Esophagus muscularis mucosa (tissue), 4 donors: Measurements from ENCODE around the gene GMEB1. TPM values are rescaled to one million over a fixed set of nuclear protein-coding genes. Genes with fewer than 3 reads are reported as not detected.
"Not testable (repeated sequence)": the region's sequence is repeated elsewhere in the genome, so short reads cannot be mapped to it uniquely, and the experiment has no call there.

Source experiments
- DNase-seq: peaks from one replicate; pipeline ENCODE4 v3.0.0-alpha.2; 2017; ENCODE audit errors: extremely low spot score
- H3K27ac ChIP-seq, 4 donors: fragments of 200-600 bp; sonication (generic); replicated peaks in 1 of 4; 1 replicate in 3 of 4; 2 replicates in 1 of 4; pipeline ENCODE4 v1.5.1; 2016 to 2019; ENCODE audit warnings: mild to moderate bottlenecking in 1 of 4
- H3K27me3 ChIP-seq, 4 donors: fragments of 200-600 bp; sonication (generic); one replicate each; pipeline versions ENCODE4 v1.5.1 to v1.6.0; 2016 to 2019
- H3K36me3 ChIP-seq, 4 donors: fragments of 200-600 bp; sonication (generic); one replicate each; pipeline ENCODE4 v1.5.1; 2016 to 2019
- H3K4me1 ChIP-seq, 4 donors: fragments of 200-600 bp; sonication (generic); one replicate each; pipeline ENCODE4 v1.5.1; 2016 to 2019
- H3K4me3 ChIP-seq, 4 donors: fragments of 200-600 bp; sonication (generic); 1 replicate in 2 of 4; 2 replicates in 2 of 4; pipeline ENCODE4 v1.5.1; 2016 to 2019; ENCODE audit warnings: mild to moderate bottlenecking in 4 of 4, moderate library complexity in 1 of 4
- H3K9me3 ChIP-seq, 4 donors: fragments of 200-600 bp; sonication (generic); 1 replicate in 3 of 4; 2 replicates in 1 of 4; pipeline ENCODE4 v1.5.1; 2016 to 2019
- EP300 ChIP-seq: sonication (generic); formaldehyde crosslinking; IDR thresholded peaks from one replicate; pipeline ENCODE4 v1.6.1; 2017; ENCODE audit warnings: antibody characterized with exemption
- POLR2A ChIP-seq: fragments of 450-650 bp; IDR thresholded peaks from one replicate; pipeline ENCODE4 v1.6.1; 2017; ENCODE audit warnings: antibody characterized with exemption, moderate library complexity, mild to moderate bottlenecking, low read depth
- POLR2AphosphoS5 ChIP-seq, 2 donors: sonication (generic); formaldehyde crosslinking; IDR thresholded peaks; one replicate each; pipeline ENCODE4 v1.6.1; 2017; ENCODE audit warnings: antibody characterized with exemption in 2 of 2
- WGBS: methylation state at CpG from one replicate; pipeline ENCODE4 v1.1.5; 2018; 5-methylcytosine and 5-hydroxymethylcytosine counted together
- intact Hi-C: fragments of 100-400 bp; cut with DNase I; formaldehyde crosslinking; loops from one replicate; pipeline ENCODE4 v1.15.1; 2023
- total RNA-seq, 4 donors: library from RNA; depleted of rRNA; stranded (reverse); fragments of >200 nt; gene quantifications; one replicate each; pipeline versions ENCODE4 v1.1.0 to v1.2.1, GENCODE V29; 2016
- TF ChIP-seq, protein P1 (sequence below), 3 experiments: fragments of 200-600 bp in 2 of 3; fragments of 450-650 bp in 1 of 3; sonication (generic) in 2 of 3; IDR thresholded peaks; one replicate each; pipeline ENCODE4 v1.5.1; 2017 to 2019; ENCODE audit warnings: antibody characterized with exemption in 3 of 3, mild to moderate bottlenecking in 2 of 3, moderate library complexity in 1 of 3

Gene GMEB1
- total RNA-seq, 4 donors from 2014 or later = 7.1 to 11.0 (median 9.8) TPM

DNA sequence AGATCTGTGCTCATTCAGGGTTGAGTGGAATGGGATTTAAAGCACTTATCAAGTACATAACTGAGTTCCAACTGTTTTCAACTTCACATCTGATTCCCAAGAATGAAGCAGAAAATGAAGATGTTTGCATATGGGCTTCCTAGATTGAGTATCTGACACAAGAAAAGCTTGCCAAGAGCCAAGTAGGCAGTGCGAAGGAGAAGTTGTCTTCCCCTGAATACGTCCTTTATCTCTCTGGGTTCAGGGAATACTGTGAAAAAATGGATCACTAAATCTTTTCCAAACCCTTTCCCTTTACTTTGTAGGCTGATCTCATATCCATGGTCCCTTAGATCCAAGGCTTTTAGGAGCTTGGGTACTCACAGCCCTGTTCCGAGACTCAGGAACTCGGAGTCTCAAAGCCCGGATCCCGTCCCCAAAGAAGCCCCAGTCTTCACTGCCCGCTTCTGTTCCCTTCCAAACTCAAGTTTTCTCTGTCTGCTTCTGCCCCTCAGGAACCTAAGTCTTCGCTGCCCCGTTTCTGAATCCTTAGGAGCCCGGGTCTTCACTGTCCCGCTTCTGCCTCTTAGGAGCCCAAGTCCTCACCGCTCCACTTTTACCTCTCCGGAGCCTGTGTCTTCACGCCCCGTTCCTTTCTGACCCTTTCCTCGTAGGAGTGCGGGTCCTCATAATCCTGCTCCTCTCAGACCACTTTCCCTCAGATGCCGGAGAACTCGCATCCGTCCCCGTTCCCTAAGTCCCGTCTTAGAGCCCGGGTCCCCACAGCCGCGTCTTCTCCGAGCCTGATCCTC is 26.3 kb upstream of the GMEB1 start:
- no peaks in the 10 kb centered on the region for H3K36me3 ChIP-seq
- H3K9me3 ChIP-seq = no peaks in the 10 kb centered on the region
- H3K4me1 ChIP-seq = peaks cover 23 to 53% (median 35%) of the 10 kb centered on the region in 4 donors
- H3K4me3 ChIP-seq = peak overlapping the region; percentile 77 to 89 (median 82)
- TF ChIP-seq, protein P1, sequence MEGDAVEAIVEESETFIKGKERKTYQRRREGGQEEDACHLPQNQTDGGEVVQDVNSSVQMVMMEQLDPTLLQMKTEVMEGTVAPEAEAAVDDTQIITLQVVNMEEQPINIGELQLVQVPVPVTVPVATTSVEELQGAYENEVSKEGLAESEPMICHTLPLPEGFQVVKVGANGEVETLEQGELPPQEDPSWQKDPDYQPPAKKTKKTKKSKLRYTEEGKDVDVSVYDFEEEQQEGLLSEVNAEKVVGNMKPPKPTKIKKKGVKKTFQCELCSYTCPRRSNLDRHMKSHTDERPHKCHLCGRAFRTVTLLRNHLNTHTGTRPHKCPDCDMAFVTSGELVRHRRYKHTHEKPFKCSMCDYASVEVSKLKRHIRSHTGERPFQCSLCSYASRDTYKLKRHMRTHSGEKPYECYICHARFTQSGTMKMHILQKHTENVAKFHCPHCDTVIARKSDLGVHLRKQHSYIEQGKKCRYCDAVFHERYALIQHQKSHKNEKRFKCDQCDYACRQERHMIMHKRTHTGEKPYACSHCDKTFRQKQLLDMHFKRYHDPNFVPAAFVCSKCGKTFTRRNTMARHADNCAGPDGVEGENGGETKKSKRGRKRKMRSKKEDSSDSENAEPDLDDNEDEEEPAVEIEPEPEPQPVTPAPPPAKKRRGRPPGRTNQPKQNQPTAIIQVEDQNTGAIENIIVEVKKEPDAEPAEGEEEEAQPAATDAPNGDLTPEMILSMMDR (IDR thresholded peaks at IDR 0.05) = no peak
- H3K27ac ChIP-seq = peak overlapping the region; percentile 83 to 94 (median 88)
- no peaks in the 10 kb centered on the region for H3K27me3 ChIP-seq
- WGBS = 1% methylated on average over 26 of the region's 26 CpGs
- intact Hi-C loops = loop anchor here (2.0 to 10.0 kb wide), 3 partner anchors 95 to 543 kb away; partner anchors contain the start of genes SRSF4 and YTHDF2
- no peak for DNase-seq

DNA sequence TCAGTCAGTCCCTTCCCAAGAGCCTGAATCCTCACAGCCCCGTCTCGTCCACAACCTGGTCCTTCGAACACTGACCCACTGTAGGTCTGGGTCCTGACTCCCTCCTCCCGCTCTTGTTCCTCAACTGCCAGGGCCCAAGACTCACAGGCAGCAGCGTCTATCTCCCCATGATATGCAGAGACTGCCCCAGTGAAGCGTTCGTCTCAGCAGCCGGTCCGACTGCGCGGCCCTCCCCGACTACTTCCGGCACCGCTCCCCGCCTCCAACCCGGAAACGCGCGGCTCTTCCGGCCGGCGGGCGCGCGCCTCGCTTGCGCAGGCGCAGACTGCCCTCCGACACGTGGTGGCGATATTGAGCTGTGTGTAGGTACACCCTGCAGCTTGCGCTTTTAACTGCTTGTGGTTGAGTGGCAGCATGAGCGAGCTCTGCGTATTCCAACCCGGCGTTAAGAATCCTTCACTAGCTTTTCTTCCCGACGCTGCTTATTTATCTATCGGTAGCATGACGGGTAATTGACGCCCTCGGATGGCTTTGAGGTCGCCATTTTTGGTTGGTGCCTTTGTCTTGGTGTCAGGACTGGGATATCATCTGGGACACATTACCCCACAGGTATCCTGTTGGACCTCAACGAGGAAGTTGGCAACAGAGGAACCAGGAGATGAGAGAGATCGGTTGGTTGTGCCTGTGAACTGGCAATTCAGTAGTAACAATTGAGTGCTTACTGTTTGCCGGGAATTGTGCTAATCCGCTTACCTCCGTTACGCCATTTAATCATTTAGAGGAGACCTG is 25.5 kb upstream of the GMEB1 start, which contains the start of gene TAF12:
Gene TAF12 (minus strand): TSS at position 221 of the 789 bp plus-strand sequence. CDS start 20,986 bp downstream, outside the sequence.
- H3K36me3 ChIP-seq = no peaks in the 10 kb centered on the region
- H3K27me3 ChIP-seq = no peaks in the 10 kb centered on the region
- intact Hi-C loops = loop anchor here (2.0 to 10.0 kb wide), 3 partner anchors 94 to 542 kb away; partner anchors contain the start of genes SRSF4 and YTHDF2
- peaks cover 30 to 60% (median 43%) of the 10 kb centered on the region in 4 donors for H3K4me1 ChIP-seq
- H3K27ac ChIP-seq = peak within 1 kb of the TSS; percentile 83 to 94 (median 88)
- DNase-seq = peak; percentile 96
- TF ChIP-seq POLR2A (peak; percentile 87), EP300 (no peak), POLR2AphosphoS5 (IDR thresholded peaks at IDR 0.05) (peak; percentile 97 to 98)
- TF ChIP-seq, protein P1 (IDR thresholded peaks at IDR 0.05) = peak; percentile 35 to 51 (median 36)
- peak within 1 kb of the TSS; percentile 77 to 89 (median 82) for H3K4me3 ChIP-seq
- no peaks in the 10 kb centered on the region for H3K9me3 ChIP-seq
- 2% methylated on average over 33 of the region's 49 CpGs for WGBS

DNA sequence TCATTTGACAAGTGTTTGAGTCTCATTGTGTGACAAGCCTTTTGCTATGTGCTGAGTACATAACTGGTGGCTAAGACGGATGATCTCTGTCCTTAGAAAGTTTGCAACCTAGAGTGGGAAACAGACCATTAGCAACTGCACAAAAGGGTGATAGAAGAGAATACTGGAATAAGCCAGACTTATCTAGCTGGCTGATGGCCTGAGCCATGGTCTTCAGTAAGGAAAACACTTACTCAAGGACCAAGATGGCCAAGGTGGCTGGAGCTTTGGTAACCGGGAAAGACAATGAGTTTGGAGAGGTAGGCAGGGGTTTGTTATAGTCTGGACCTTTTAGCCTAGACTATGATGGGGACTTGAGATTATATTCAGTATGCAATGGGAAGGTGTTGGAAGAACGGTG is 24.1 kb upstream of the GMEB1 start:
- intact Hi-C loops = loop anchor here (10.0 kb wide), 2 partner anchors 240 to 540 kb away; partner anchors contain the start of gene SRSF4
- H3K9me3 ChIP-seq = no peaks in the 10 kb centered on the region
- TF ChIP-seq POLR2AphosphoS5 (IDR thresholded peaks at IDR 0.05) (no peak), EP300 (no peak)
- TF ChIP-seq, protein P1 (IDR thresholded peaks at IDR 0.05) = no peak
- H3K4me1 ChIP-seq = peaks cover 37 to 62% (median 50%) of the 10 kb centered on the region in 4 donors
- no peak for DNase-seq
- WGBS = 79% methylated on average over 3 of the region's 3 CpGs
- H3K27me3 ChIP-seq = no peaks in the 10 kb centered on the region
- H3K4me3 ChIP-seq = peak overlapping the region in 2 of 4 donors; percentile 83 to 89
- H3K36me3 ChIP-seq = no peaks in the 10 kb centered on the region
- H3K27ac ChIP-seq = peak overlapping the region in 3 of 4 donors; percentile 86 to 94 (median 90)

DNA sequence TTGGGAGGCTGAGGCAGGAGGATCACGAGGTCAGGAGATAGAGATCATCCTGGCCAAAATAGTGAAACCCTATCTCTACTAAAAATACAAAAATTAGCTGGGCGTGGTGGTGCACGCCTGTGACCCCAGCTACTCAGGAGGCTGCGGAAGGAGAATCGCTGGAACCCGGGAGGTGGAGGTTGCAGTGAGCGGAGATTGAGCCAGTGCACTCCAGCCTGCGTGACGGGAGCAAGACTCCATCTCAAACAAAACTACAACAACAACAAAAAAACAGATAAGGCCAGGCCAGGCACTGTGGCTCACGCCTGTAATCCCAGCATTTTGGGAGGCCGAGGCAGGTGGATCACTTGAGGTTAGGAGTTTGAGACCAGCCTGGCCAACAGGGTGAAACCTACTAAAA is 23.2 kb upstream of the GMEB1 start:
- not testable (repeated sequence) for H3K9me3 ChIP-seq, H3K27ac ChIP-seq, DNase-seq, H3K27me3 ChIP-seq, H3K36me3 ChIP-seq, H3K4me3 ChIP-seq
- intact Hi-C loops = loop anchor here (10.0 kb wide), 2 partner anchors 239 to 539 kb away; partner anchors contain the start of gene SRSF4
- peaks cover 37 to 53% (median 47%) of the 10 kb centered on the region in 4 donors for H3K4me1 ChIP-seq
- WGBS = 95% methylated on average over 11 of the region's 11 CpGs

DNA sequence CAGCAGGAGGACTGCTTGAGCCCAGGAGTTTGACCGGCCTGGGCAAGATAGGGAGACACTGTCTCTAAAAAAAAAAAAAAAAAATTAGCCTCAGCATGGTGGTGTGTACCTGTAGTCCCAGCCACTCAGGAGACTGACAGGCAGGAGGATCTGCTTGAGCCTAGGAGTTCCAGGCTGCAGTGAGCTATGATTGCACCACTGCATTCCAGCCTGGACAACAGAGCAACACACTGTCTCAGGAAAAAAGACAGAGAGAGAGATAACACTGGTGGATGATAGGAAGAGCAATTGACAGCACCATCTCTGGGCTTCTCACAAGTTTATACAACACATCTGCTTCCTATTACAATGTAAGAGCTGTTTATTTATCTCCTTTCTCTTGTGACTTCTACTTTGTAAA is 22.5 kb upstream of the GMEB1 start:
- H3K9me3 ChIP-seq = no peaks in the 10 kb centered on the region
- DNase-seq = no peak
- intact Hi-C loops = loop anchor here (10.0 kb wide), 2 partner anchors 239 to 539 kb away; partner anchors contain the start of gene SRSF4

More for the DNA sequence above, 22.5 kb upstream of the GMEB1 start:
- TF ChIP-seq POLR2AphosphoS5 (IDR thresholded peaks at IDR 0.05) (no peak), POLR2A (no peak), EP300 (no peak)
- TF ChIP-seq, protein P1 (IDR thresholded peaks at IDR 0.05) = no peak
- 95% methylated on average over 1 of the region's 1 CpG for WGBS
- Histone ChIP-seq H3K27ac (no peak overlapping the region), H3K27me3 (no peaks in the 10 kb centered on the region), H3K4me1 (peaks cover 34 to 47% (median 40%) of the 10 kb centered on the region in 4 donors), H3K36me3 (no peaks in the 10 kb centered on the region), H3K4me3 (no peak overlapping the region)
